Neural progenitor cell (in vitro differentiated cells): ENCODE results near the gene DDX51. TPM values are rescaled to one million over a fixed set of nuclear protein-coding genes. Genes with fewer than 3 reads are reported as not detected.

Source experiments
- DNase-seq: peaks from one replicate; pipeline ENCODE4 v3.0.0-alpha.2; 2016; ENCODE audit warnings: low spot score
- H2AFZ ChIP-seq: fragments of 200-600 bp; sonication (generic); replicated peaks from 2 replicates; pipeline ENCODE4 v1.6.1; 2016; ENCODE audit warnings: antibody characterized with exemption
- H3F3A ChIP-seq: fragments of 200-600 bp; sonication (generic); 2 replicates; pipeline ENCODE4 v1.6.1; 2016; ENCODE audit warnings: antibody characterized with exemption, low read depth
- H3K27ac ChIP-seq: fragments of 200-600 bp; sonication (generic); 2 replicates; pipeline ENCODE4 v1.5.1; 2016; ENCODE audit warnings: mild to moderate bottlenecking
- H3K27me3 ChIP-seq: fragments of 200-600 bp; sonication (generic); 2 replicates; pipeline ENCODE4 v1.6.1; 2016; ENCODE audit warnings: mild to moderate bottlenecking, moderate library complexity
- H3K36me3 ChIP-seq: fragments of 200-600 bp; sonication (generic); 2 replicates; pipeline ENCODE4 v1.5.1; 2016
- H3K4me1 ChIP-seq: fragments of 200-600 bp; sonication (generic); 2 replicates; pipeline ENCODE4 v1.6.1; 2016; ENCODE audit warnings: mixed run types
- H3K4me2 ChIP-seq: fragments of 200-600 bp; sonication (generic); 2 replicates; pipeline ENCODE4 v1.6.1; 2016
- H3K4me3 ChIP-seq: fragments of 200-600 bp; sonication (generic); 2 replicates; pipeline ENCODE4 v1.5.1; 2016
- H3K79me2 ChIP-seq: fragments of 200-600 bp; sonication (generic); 2 replicates; pipeline ENCODE4 v1.6.1; 2016; ENCODE audit warnings: low read depth
- H3K9ac ChIP-seq: fragments of 200-600 bp; sonication (generic); 2 replicates; pipeline ENCODE4 v1.6.1; 2016
- H3K9me3 ChIP-seq: fragments of 200-600 bp; sonication (generic); 2 replicates; pipeline ENCODE4 v1.5.1; 2016; ENCODE audit warnings: low read depth
- H4K20me1 ChIP-seq: fragments of 200-600 bp; sonication (generic); 2 replicates; pipeline ENCODE4 v1.6.1; 2016; ENCODE audit warnings: low read depth
- H3K27ac Mint-ChIP-seq: 3 replicates; pipeline ENCODE4 v1.8.0; 2021; ENCODE audit warnings: mixed read lengths
- H3K27me3 Mint-ChIP-seq: 2 replicates; pipeline ENCODE4 v1.8.0; 2022; ENCODE audit warnings: low read depth, mild to moderate bottlenecking, inconsistent platforms, moderate library complexity, mixed read lengths; ENCODE audit not compliant: insufficient read depth
- H3K36me3 Mint-ChIP-seq: 3 replicates; pipeline ENCODE4 v1.8.0; 2021; ENCODE audit warnings: mixed read lengths
- H3K4me1 Mint-ChIP-seq: 3 replicates; pipeline ENCODE4 v1.8.0; 2021; ENCODE audit warnings: mixed read lengths
- H3K4me3 Mint-ChIP-seq: 3 replicates; pipeline ENCODE4 v1.8.0; 2021; ENCODE audit warnings: mild to moderate bottlenecking, moderate library complexity, mixed read lengths
- H3K9me3 Mint-ChIP-seq: 3 replicates; pipeline ENCODE4 v1.8.0; 2020; ENCODE audit warnings: mixed read lengths
- EZH2 ChIP-seq: fragments of 200-600 bp; sonication (generic); IDR thresholded peaks from 2 replicates; pipeline ENCODE4 v1.6.1; 2017; ENCODE audit warnings: antibody characterized with exemption, mild to moderate bottlenecking, moderate library complexity
- EZH2phosphoT487 ChIP-seq: fragments of 200-600 bp; sonication (generic); IDR thresholded peaks from 2 replicates; pipeline ENCODE4 v1.6.1; 2017; ENCODE audit warnings: antibody characterized with exemption
- small RNA-seq: library from RNA; depleted of rRNA; stranded (forward); fragments of <200 nt; gene quantifications from one replicate; pipeline ENCODE3, GENCODE V24; 2015
- total RNA-seq: library from RNA; depleted of rRNA; stranded (reverse); fragments of >200 nt; gene quantifications from 2 replicates; pipeline ENCODE4 v1.2.3, GENCODE V29; 2015; ENCODE audit warnings: low replicate concordance
- TF ChIP-seq, protein P1 (sequence below): fragments of 200-600 bp; sonication (generic); IDR thresholded peaks from 2 replicates; pipeline ENCODE4 v1.5.1; 2017; ENCODE audit warnings: antibody characterized with exemption, mild to moderate bottlenecking

Gene DDX51
- total RNA-seq, 1 donor from 2014 or later: 8.5 TPM

DNA sequence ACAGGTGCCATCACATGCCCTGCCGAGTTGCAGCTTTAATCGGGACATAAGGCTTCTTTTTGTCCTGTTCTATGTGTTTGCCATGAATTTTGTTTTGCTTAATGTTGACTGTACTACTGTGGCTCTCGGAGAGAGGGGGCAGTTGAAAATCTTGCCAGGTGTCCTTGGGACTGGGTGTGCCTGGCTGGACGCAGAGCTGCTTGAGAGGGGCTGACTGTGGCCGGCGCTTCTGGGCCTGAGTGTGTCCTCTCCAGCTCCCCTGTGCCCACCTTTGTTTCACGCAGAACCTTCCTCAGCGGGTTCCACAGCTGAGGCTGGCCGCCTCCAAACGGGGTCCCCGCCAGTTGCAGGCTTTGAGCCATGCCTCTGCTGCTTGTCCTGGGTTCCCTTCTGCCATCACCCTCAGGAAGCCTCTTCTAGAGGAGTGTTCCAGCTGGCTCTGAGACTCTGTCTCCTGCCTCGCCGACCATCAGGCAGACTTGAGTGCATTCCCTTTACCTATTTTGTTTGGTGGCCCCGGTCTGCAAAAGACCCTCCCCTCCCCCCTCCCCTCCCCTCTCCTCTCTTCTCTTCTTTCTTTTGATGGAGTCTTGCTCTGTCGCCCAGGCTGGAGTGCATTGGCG, 49.7 kb downstream of the DDX51 start:
- H3K36me3 Mint-ChIP-seq: peaks cover 11% of the 10 kb centered on the region

DNA sequence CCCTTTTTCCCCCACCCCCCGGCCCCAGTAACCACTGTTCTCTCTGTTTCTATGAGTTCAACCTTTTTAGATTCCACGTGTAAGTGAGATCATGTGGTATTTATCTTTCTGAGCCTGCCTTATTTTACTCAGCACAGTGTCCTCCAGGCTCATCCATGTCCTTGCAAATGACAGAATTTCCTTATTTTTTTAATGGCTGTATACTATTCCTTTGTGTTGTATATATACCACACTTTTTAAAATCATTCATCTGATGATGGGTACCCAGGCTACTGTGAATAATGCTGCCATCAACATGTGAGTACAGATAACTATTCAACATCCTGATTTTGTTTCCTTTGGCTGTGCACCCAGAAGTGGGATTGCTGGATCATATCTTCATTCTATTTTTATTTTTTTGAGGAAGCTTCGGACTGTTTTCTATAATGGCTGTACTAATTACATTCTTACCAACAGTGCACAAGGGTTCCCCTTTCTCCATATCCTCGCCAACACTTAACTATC, 54.7 kb downstream of the DDX51 start:
- Histone ChIP-seq H3K9me3 (no peaks in the 10 kb centered on the region), H3F3A (peaks cover 16% of the 10 kb centered on the region), H3K9ac (no peak overlapping the region), H3K27me3 (no peaks in the 10 kb centered on the region), H4K20me1 (peaks cover 11% of the 10 kb centered on the region), H3K4me2 (no peak overlapping the region), H3K79me2 (peaks cover 58% of the 10 kb centered on the region), H3K4me3 (no peak overlapping the region), H3K27ac (no peak overlapping the region), H3K36me3 (peaks cover 4% of the 10 kb centered on the region), H3K4me1 (peaks cover 4% of the 10 kb centered on the region), H2AFZ (no peak overlapping the region)
- Mint-ChIP-seq H3K36me3 (peaks cover 13% of the 10 kb centered on the region), H3K9me3 (no peaks in the 10 kb centered on the region), H3K4me3 (no peak overlapping the region), H3K27ac (no peak overlapping the region), H3K27me3 (peaks cover 4% of the 10 kb centered on the region), H3K4me1 (peaks cover 15% of the 10 kb centered on the region)
- no peak for DNase-seq
- TF ChIP-seq, protein P1, sequence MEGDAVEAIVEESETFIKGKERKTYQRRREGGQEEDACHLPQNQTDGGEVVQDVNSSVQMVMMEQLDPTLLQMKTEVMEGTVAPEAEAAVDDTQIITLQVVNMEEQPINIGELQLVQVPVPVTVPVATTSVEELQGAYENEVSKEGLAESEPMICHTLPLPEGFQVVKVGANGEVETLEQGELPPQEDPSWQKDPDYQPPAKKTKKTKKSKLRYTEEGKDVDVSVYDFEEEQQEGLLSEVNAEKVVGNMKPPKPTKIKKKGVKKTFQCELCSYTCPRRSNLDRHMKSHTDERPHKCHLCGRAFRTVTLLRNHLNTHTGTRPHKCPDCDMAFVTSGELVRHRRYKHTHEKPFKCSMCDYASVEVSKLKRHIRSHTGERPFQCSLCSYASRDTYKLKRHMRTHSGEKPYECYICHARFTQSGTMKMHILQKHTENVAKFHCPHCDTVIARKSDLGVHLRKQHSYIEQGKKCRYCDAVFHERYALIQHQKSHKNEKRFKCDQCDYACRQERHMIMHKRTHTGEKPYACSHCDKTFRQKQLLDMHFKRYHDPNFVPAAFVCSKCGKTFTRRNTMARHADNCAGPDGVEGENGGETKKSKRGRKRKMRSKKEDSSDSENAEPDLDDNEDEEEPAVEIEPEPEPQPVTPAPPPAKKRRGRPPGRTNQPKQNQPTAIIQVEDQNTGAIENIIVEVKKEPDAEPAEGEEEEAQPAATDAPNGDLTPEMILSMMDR: no peak
- no peak for TF ChIP-seq EZH2phosphoT487
- TF ChIP-seq EZH2: no peak

More for the DNA sequence above, 49.7 kb downstream of the DDX51 start:
- peaks cover 4% of the 10 kb centered on the region for H3K27me3 Mint-ChIP-seq
- H2AFZ ChIP-seq: no peak overlapping the region
- peaks cover 16% of the 10 kb centered on the region for H4K20me1 ChIP-seq
- TF ChIP-seq EZH2: no peak
- TF ChIP-seq EZH2phosphoT487: no peak
- TF ChIP-seq, protein P1: no peak
- no peaks in the 10 kb centered on the region for H3K9me3 ChIP-seq
- H3K79me2 ChIP-seq: peaks cover 28% of the 10 kb centered on the region
- no peak for DNase-seq
- H3K9me3 Mint-ChIP-seq: no peaks in the 10 kb centered on the region
- no peak overlapping the region for H3K4me3 ChIP-seq
- H3K36me3 ChIP-seq: peaks cover 4% of the 10 kb centered on the region
- no peak overlapping the region for H3K4me2 ChIP-seq
- H3K27ac Mint-ChIP-seq: no peak overlapping the region
- no peak overlapping the region for H3K9ac ChIP-seq
- no peaks in the 10 kb centered on the region for H3K27me3 ChIP-seq
- H3K4me3 Mint-ChIP-seq: no peak overlapping the region
- no peaks in the 10 kb centered on the region for H3K4me1 Mint-ChIP-seq
- H3F3A ChIP-seq: peaks cover 10% of the 10 kb centered on the region
- no peak overlapping the region for H3K27ac ChIP-seq
- H3K4me1 ChIP-seq: no peaks in the 10 kb centered on the region

Small RNA genes within 50 kb of the gene (small RNA-seq; reads per million reads assigned to genes)
- gene AC138466.3: not detected

Other genes starting within 250 kb of the DDX51 start
- 4.9 and 16.0 TPM in 2 replicates for gene ULK1, start 249.7 kb downstream of the DDX51 start, total RNA-seq
- gene PUS1, start 215.0 kb downstream of the DDX51 start, total RNA-seq: 15.9 and 17.8 TPM in 2 replicates
- 16.3 and 21.2 TPM in 2 replicates for gene EP400, start 194.4 kb downstream of the DDX51 start, total RNA-seq
- gene NOC4L, start 138 bp upstream of the DDX51 start, total RNA-seq: 3.5 and 12.1 TPM in 2 replicates
- 0.34 TPM in 1 of 2 replicates, not detected in the other for gene GALNT9, start 185.3 kb upstream of the DDX51 start, total RNA-seq